T-helper 2 cell treated with Interferon-gamma antibody and Interleukin-4, amounts not matched to agents 5 μg/mL and 100 μg/mL, for 36 hours (primary cell): ENCODE data around the gene DLEU7.
A peak's percentile ranks its signal among the peaks of the same experiment; 100 is the strongest.

ENCODE experiments used
- DNase-seq: peaks from one replicate; pipeline ENCODE4 v3.0.0; 2021; ENCODE audit warnings: low spot score
- H3K27ac Mint-ChIP-seq: one replicate; pipeline ENCODE4 v1.8.0; 2021; ENCODE audit warnings: mild to moderate bottlenecking, mixed read lengths
- H3K27me3 Mint-ChIP-seq: one replicate; pipeline ENCODE4 v1.8.0; 2021; ENCODE audit warnings: low read depth, mixed read lengths
- H3K36me3 Mint-ChIP-seq: one replicate; pipeline ENCODE4 v1.8.0; 2021; ENCODE audit warnings: low read depth, mixed read lengths
- H3K4me1 Mint-ChIP-seq: one replicate; pipeline ENCODE4 v1.8.0; 2021; ENCODE audit warnings: low read depth, mixed read lengths
- H3K4me3 Mint-ChIP-seq: one replicate; pipeline ENCODE4 v1.8.0; 2022; ENCODE audit warnings: mild to moderate bottlenecking, moderate library complexity, mixed read lengths
- H3K9me3 Mint-ChIP-seq: one replicate; pipeline ENCODE4 v1.8.0; 2021; ENCODE audit warnings: mixed read lengths

Gene DLEU7

GRCh38 chr13:50843257-50844083 is at the start of gene DLEU7:
TSS of gene DLEU7 (minus strand) at chr13:50843692. CDS start at chr13:50843646, 46 bp downstream.
- no peak within 1 kb of the TSS for H3K27ac Mint-ChIP-seq
- H3K9me3 Mint-ChIP-seq: no peaks in the 10 kb centered on the region
- no peak for DNase-seq
- H3K4me3 Mint-ChIP-seq: peak within 1 kb of the TSS; percentile 42
- peaks cover 28% of the 10 kb centered on the region for H3K27me3 Mint-ChIP-seq
- peaks cover 16% of the 10 kb centered on the region for H3K4me1 Mint-ChIP-seq
- H3K36me3 Mint-ChIP-seq: no peaks in the 10 kb centered on the region

DNA sequence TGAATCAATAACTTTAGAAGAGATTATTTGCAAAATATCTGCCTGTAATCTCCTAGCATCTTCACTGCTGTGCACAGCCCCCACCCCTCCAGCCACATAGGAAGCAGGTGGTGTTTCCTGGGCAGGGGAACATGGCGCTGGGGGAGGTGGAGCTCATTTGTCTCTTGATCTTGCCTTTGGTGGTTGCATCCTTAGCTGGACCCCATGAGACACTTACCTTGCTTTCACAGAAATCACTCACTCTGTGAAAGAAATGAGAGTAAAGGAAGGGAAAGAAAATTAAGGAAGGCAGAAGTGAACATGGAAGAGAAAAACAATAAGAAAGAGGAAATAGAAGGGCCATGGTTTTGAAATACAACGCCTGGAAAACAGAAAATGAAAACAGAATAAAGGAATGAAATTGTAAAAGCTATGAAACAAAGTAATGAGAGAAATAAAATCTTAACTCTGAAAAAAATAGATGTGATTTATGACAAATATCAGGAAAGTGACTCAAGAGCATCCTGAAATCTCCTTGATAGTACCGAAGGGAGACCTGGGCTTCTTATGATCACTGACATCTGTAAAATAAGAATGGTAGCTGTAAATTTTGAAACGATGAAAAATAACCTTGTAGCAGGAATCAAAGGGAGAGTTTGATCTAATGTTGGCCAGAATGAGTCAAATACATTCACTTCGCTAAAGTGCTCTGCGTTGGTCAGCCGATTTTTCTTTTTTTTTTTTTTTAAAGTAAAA is 48.9 kb upstream of the DLEU7 start:
- H3K36me3 Mint-ChIP-seq: peaks cover 16% of the 10 kb centered on the region
- DNase-seq: no peak
- peak overlapping the region; percentile 99 for H3K27ac Mint-ChIP-seq
- H3K4me3 Mint-ChIP-seq: peak overlapping the region; percentile 85
- peaks cover 20% of the 10 kb centered on the region for H3K9me3 Mint-ChIP-seq
- H3K4me1 Mint-ChIP-seq: peaks cover 48% of the 10 kb centered on the region
- H3K27me3 Mint-ChIP-seq: peaks cover 3% of the 10 kb centered on the region

DNA sequence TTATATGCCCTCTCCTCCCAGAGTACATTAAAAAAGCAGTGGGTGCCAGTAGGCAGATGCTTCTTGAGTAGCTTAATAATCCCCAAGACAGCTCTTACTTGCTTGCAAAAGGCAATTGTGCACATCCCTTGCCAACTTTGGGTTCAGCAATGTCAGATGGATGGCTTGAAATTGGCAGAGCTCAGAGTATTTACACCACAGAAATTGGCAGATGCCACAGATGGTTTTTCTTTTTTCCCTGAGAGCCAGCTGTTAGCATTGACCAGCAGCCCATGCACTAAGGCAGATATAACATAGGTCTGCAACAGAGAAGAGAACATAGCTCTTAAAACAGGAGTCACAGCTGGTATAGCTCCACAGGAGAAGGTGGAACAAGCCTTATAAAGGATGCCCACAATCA is 47.7 kb upstream of the DLEU7 start:
- Mint-ChIP-seq H3K27ac (peak overlapping the region; percentile 76), H3K27me3 (peaks cover 8% of the 10 kb centered on the region), H3K4me3 (peak overlapping the region; percentile 65), H3K36me3 (peaks cover 17% of the 10 kb centered on the region), H3K9me3 (peaks cover 17% of the 10 kb centered on the region), H3K4me1 (peaks cover 46% of the 10 kb centered on the region)
- no peak for DNase-seq

DNA sequence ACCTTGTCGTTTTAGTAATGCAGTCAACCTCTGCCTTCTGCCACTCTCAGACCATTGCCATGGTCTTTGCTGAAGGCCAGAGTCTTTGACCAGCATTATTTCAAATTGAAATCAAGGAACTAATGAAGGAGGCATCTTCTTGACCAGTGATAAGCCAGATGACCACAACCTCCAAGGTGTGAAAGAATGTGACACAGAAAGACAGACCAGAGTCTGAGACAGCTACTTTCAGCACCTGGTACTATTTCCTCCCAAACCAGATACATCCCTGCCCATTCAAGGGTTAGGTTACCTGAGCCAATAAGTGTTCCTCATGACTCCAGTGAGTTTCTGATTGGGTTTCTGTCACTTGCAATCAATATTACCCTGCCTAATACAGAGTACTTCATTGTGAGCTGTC is 45.8 kb upstream of the DLEU7 start:
- Mint-ChIP-seq H3K36me3 (peaks cover 12% of the 10 kb centered on the region), H3K9me3 (peaks cover 12% of the 10 kb centered on the region), H3K27ac (no peak overlapping the region), H3K4me3 (no peak overlapping the region), H3K27me3 (peaks cover 12% of the 10 kb centered on the region), H3K4me1 (peaks cover 43% of the 10 kb centered on the region)
- DNase-seq: no peak

- no peak for DNase-seq
- Mint-ChIP-seq H3K27ac (no peak overlapping the region), H3K27me3 (peaks cover 14% of the 10 kb centered on the region), H3K4me1 (peaks cover 33% of the 10 kb centered on the region), H3K9me3 (peaks cover 9% of the 10 kb centered on the region), H3K36me3 (peaks cover 5% of the 10 kb centered on the region), H3K4me3 (no peak overlapping the region)
These were observed 44.9 kb upstream of the DLEU7 start for GRCh38 chr13:50888362-50888761.

- Mint-ChIP-seq H3K27ac (no peak overlapping the region), H3K27me3 (peaks cover 14% of the 10 kb centered on the region), H3K4me3 (no peak overlapping the region), H3K4me1 (peaks cover 24% of the 10 kb centered on the region), H3K9me3 (peaks cover 13% of the 10 kb centered on the region), H3K36me3 (peaks cover 5% of the 10 kb centered on the region)
- DNase-seq: no peak
These were observed 43.7 kb upstream of the DLEU7 start for GRCh38 chr13:50887151-50887550.

DNA sequence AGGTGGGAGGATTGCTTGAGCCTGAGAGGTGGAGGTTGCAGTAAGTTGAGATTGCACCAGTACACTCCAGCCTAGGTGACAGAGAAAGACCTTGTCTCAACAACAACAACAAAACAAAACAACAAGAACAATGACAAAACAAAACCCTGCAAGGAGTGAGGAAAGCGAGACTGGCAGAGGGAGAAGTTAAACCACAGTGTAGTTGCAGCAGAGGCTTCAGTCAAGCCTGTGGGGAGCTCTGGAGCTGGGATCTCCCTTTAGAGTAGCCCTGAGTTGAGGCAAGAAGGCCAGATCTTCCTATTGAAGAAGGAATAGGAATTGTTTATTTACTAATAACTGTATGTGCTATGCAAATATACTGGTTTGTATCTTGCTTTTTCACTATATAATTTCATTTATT is 40.8 kb upstream of the DLEU7 start:
- peaks cover 12% of the 10 kb centered on the region for H3K9me3 Mint-ChIP-seq
- no peak overlapping the region for H3K27ac Mint-ChIP-seq
- H3K27me3 Mint-ChIP-seq: peaks cover 14% of the 10 kb centered on the region
- H3K4me1 Mint-ChIP-seq: peaks cover 9% of the 10 kb centered on the region
- peaks cover 5% of the 10 kb centered on the region for H3K36me3 Mint-ChIP-seq
- DNase-seq: no peak
- H3K4me3 Mint-ChIP-seq: no peak overlapping the region

DNA sequence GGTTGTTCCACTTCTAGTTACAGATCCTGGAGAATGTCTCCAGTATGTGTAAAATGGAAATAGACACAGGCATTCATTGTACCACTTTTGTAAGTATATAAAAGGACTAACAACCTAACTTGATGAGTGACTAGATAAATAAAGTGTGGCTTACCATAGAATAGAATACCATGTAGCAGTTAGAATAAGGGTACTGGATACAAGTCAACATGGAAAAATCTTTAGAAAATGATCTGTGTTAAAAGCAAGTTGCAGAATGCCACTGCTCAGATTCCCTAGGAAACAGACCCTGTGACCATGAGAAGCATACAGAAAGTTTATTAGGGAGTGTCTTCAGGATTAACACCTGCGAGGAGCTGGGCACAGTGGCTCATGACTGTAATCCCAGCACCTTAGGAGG is 40.2 kb upstream of the DLEU7 start:
- no peak overlapping the region for H3K4me3 Mint-ChIP-seq
- peaks cover 9% of the 10 kb centered on the region for H3K9me3 Mint-ChIP-seq
- peaks cover 5% of the 10 kb centered on the region for H3K36me3 Mint-ChIP-seq
- DNase-seq: no peak
- H3K27ac Mint-ChIP-seq: no peak overlapping the region
- H3K4me1 Mint-ChIP-seq: peaks cover 6% of the 10 kb centered on the region
- H3K27me3 Mint-ChIP-seq: peaks cover 11% of the 10 kb centered on the region

GRCh38 chr13:50882816-50883435 is 39.4 kb upstream of the DLEU7 start:
- Mint-ChIP-seq H3K36me3 (peaks cover 5% of the 10 kb centered on the region), H3K4me3 (no peak overlapping the region), H3K27ac (no peak overlapping the region), H3K4me1 (peaks cover 6% of the 10 kb centered on the region), H3K27me3 (peaks cover 15% of the 10 kb centered on the region), H3K9me3 (peaks cover 9% of the 10 kb centered on the region)
- DNase-seq: no peak

DNA sequence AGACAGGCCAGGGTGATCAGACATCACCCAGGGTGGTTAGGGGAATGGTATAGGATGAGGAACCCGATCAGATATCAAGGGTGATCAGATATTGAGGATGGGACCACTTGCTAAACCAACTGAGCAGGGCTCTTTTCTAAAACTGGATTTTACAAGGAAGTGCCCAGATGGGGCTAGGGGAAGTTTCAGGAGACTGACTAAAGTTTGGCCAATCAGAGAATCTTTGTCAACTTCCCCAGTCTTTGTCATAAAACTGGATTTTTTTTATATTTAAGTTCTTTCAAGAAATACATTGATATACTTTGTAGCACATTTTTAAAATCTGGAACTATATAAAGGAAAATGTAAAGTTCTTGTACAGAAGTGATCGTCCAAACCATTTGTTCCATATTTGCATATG is 30.5 kb upstream of the DLEU7 start:
- no peaks in the 10 kb centered on the region for H3K36me3 Mint-ChIP-seq
- H3K4me3 Mint-ChIP-seq: no peak overlapping the region
- no peak for DNase-seq
- H3K27ac Mint-ChIP-seq: no peak overlapping the region
- peaks cover 25% of the 10 kb centered on the region for H3K27me3 Mint-ChIP-seq
- no peaks in the 10 kb centered on the region for H3K9me3 Mint-ChIP-seq
- H3K4me1 Mint-ChIP-seq: no peaks in the 10 kb centered on the region

DNA sequence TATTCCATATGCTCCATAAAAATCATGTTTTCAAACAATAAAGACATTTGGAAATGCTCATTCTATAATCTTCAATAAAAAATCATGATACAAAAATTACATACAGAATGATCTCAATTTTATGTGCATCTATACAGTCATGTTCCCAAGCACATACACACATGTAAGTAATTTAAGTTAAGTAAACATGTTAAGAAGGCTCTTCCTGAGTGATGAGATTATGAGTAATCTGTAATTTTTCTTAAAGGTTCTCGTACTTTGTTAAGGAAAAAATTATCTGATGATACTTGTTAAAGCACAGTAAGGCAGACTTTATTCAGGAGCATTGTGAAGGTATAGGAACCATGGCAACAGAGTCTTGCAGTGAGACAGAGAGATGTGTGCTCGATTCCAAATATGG is 30.0 kb upstream of the DLEU7 start:
- Mint-ChIP-seq H3K4me3 (no peak overlapping the region), H3K9me3 (no peaks in the 10 kb centered on the region), H3K27ac (no peak overlapping the region), H3K27me3 (peaks cover 30% of the 10 kb centered on the region), H3K36me3 (no peaks in the 10 kb centered on the region), H3K4me1 (no peaks in the 10 kb centered on the region)
- DNase-seq: no peak

DNA sequence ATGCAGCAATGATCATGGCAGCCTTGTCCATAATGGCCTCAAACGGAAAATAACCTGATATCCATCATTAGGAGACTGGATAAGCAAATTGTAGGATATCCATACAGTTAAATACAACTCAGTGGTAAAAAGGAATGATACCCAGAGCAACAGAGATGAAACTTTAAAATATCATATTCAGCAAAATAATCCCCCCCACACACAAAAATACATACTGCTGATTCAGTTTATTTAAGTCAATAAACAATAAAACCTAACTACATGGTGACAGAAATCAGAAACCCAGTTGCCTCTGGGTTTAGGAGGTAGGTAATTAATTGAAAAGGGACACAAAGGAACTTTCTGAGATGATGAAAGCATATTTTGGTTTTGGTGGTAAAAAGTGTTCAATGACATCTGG is 27.9 kb upstream of the DLEU7 start:
- Mint-ChIP-seq H3K27me3 (peaks cover 44% of the 10 kb centered on the region), H3K4me1 (no peaks in the 10 kb centered on the region), H3K36me3 (no peaks in the 10 kb centered on the region), H3K9me3 (no peaks in the 10 kb centered on the region), H3K4me3 (no peak overlapping the region), H3K27ac (no peak overlapping the region)
- DNase-seq: no peak

- H3K27ac Mint-ChIP-seq: no peak overlapping the region
- no peak overlapping the region for H3K4me3 Mint-ChIP-seq
- H3K36me3 Mint-ChIP-seq: no peaks in the 10 kb centered on the region
- H3K9me3 Mint-ChIP-seq: peaks cover 5% of the 10 kb centered on the region
- DNase-seq: no peak
- H3K4me1 Mint-ChIP-seq: peaks cover 1% of the 10 kb centered on the region
- H3K27me3 Mint-ChIP-seq: peaks cover 51% of the 10 kb centered on the region
These were observed 24.1 kb upstream of the DLEU7 start for GRCh38 chr13:50867637-50867945.
